T47D (cell line): ENCODE data around the gene EN2.

Experiments used
- DNase-seq, 2 experiments: peaks; one replicate each; pipeline versions ENCODE4 v3.0.0 to v3.0.0-alpha.2; 2011 to 2012; ENCODE audit warnings: low read depth in 1 of 2, low spot score in 1 of 2
- JUND ChIP-seq: IDR thresholded peaks from 2 replicates; pipeline ENCODE4 v1.6.1; 2012; ENCODE audit warnings: low read depth
- in situ Hi-C: cut with HindIII; loops from 2 replicates; pipeline ENCODE4 v1.10.0; 2016; ENCODE audit warnings: low sequenced_read_pairs, low pct_unique_long_range_greater_than_20kb

Gene EN2

GRCh38 chr7:155477476-155477875, 19.5 kb downstream of the EN2 start:
- DNase-seq = no peak
- TF ChIP-seq JUND = no peak
- in situ Hi-C loops = no loop called here

DNA sequence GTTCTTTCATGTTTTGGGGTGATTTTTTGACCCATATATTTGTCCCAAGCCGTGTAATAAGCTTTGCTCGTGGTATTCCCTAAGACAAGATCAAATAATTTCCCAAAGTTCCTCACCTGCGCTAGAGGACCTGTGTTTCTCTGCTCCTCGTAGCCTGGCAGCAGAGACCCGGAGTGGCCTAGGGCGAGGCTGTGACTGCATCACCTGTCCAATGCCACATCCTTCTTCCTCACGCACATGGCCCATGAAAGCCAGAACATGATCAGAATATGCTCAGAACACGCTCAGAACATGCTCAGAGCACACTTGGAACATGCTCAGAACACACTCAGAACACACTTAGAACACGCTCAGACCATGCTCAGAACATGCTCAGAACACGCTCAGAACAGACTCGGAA, 23.8 kb downstream of the EN2 start:
- no peak for DNase-seq
- in situ Hi-C loops = no loop called here
- no peak for TF ChIP-seq JUND

- in situ Hi-C loops = no loop called here
- DNase-seq = no peak
- TF ChIP-seq JUND = no peak
Measured at GRCh38 chr7:155482511-155483183, 24.7 kb downstream of the EN2 start.

GRCh38 chr7:155483245-155483644, 25.3 kb downstream of the EN2 start:
- in situ Hi-C loops = no loop called here
- no peak for DNase-seq
- TF ChIP-seq JUND = no peak

DNA sequence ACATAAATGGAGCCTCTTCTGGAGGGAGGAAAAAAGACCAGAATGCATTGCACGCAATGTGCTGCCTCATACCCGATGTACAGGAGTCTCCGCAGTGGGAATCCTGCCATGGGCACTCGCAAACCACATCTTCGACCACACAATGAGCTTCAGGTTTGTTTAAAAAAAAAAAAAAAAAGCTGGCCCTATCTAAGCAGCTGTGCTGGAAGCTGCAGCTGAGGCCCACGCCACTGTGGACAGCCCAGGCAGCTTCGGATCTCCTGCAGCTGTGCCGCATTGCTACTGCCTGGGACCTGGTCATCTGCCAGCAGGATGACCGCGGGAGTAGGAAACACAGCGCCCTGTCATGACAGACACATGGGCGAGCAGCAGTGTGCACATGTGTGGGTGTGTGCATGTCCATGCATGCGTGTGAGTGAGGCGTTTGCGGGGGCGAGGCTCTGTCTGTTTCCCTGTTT, 26.0 kb downstream of the EN2 start:
- TF ChIP-seq JUND = no peak
- in situ Hi-C loops = no loop called here
- no peak for DNase-seq

DNA sequence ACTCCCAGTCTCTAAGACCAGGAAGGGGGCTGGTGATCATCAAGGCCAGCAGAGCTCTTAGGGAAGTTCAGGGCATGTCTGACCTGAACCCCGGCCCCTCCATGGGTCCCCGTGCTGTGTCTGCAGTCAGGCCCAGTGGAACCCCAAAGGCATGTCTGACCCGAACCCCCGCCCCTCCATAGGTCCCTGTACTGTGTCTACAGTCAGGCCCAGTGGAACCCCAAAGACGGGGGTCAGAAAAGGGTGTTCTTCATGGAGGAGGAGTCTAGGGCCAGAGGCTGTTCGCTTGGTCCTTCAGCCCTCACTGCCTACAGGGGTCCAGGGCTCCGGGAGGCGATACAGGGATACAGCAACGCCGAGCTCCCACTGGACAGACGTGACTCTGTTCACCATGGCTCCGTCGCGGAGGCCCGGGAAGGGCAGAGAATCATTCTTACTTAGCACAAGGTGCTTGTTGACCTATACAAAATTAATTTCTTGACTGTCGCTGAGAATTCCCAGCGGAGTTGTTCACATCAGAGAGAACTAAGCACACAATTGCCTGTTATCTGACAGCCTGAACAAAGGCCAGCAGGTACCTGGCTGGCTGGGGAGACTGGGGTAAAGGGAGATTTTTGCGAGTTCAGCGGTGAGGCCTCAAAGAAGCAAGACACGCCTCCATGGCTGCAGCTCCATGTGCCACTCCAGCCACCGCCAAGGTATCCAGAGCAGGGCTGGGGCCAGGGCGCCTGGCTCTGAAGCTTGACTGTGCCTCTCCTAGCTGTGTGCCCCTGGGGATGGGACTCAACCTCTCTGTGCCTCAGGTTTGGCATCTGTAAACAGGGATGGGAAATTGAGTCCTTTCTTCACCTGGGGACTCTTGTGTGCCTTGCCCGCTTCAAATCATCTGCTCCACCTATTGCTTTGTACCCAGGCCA, 26.8 kb downstream of the EN2 start:
- no peak for TF ChIP-seq JUND
- DNase-seq = no peak
- in situ Hi-C loops = no loop called here

- in situ Hi-C loops = no loop called here
- no peak for TF ChIP-seq JUND
- no peak for DNase-seq
Measured at GRCh38 chr7:155486783-155487508, 29.0 kb downstream of the EN2 start.

DNA sequence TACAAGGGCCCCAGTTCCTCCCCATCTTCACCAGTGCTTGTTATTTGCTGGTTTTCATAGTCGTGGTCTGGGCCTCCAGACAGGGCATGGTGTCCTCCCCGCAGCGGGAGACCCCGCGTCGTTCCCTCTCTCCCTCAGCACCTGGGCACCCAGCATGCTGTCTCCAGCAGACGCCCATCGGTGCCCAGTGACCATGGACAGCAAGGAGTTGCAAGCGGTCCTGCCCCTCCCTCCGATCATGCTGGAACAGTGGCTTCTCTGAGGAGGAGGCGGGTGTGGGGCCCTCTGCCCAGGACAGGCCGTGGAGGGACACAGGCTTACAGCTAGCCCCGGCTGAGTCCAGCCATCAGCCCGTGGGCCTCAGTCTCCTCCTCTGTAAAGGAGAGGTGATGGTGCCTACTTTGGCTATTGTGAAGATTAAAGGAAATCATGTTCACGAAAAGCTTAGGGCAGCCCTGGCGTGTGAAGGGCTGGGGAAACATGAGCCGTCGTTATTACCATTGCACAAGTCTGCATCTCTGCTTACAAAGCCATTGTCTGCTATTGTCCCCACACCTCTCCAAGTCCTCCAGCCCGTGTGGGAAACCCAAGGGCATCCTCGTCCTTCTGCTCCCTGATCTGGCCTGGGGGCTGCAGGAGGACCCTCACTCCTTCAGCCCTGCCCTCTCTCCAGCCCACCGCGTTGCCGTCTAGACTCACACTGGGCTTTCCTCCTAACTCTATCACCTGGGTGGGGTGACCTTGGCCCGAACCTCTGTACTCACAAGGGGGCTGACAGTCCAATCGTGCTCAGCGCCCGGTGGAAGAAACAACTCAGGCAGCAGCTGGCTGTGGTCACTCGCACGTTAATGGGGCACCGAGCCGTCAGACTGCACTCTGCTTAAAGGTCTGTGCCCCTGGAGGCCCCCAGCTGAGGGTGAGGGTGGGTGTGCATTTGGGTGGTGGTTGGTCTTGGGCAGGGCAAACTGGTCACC, 29.9 kb downstream of the EN2 start:
- no peak for DNase-seq
- no peak for TF ChIP-seq JUND
- in situ Hi-C loops = no loop called here

- in situ Hi-C loops = no loop called here
- TF ChIP-seq JUND = no peak
- DNase-seq = no peak
Measured at GRCh38 chr7:155488483-155489127, 30.7 kb downstream of the EN2 start.

DNA sequence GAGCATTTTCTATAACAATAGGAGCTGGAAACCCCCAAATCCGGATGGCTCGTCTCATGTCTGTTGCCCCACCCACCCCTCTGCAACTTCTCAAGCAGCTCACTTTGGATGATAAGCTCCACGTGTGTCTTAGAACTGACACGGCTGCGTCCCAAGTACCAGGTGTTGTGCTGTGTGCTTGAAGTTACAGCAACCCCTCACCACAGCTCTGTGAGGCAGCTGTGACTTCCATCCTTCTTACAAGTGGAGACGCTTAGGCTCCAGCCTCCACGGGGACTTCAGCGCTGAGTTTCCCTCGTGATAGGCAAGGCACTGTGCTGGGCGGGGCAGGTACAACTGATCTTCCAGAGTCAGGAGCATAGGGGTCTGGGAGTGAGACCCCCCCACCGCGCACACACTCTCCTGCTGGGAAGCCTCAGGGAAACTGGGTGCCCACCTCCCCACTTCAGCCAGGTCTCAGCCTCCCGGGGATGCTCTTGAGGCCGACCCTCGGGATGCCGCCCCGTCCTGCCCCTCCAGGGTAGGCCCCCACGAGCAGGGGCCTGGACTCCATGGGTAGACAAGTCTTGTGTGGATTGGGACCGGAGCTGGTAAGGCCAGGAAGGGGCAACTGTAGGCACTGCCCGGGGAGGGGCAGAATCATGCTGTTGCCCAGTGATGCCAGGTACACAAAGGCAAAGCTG, 31.4 kb downstream of the EN2 start:
- TF ChIP-seq JUND = no peak
- no peak for DNase-seq
- in situ Hi-C loops = no loop called here
